Sigmoid colon (tissue), 7 donors: Measurements from ENCODE around the gene TNFRSF18. TPM values are rescaled to one million over a fixed set of nuclear protein-coding genes. Genes with fewer than 3 reads are reported as not detected.

ENCODE experiments used
- DNase-seq: peaks from one replicate; pipeline ENCODE4 v3.0.0-alpha.2; 2019
- H3K27ac ChIP-seq, 4 donors: fragments of 200-600 bp; sonication (generic); one replicate each; pipeline ENCODE4 v1.5.1; 2016 to 2019; ENCODE audit warnings: mild to moderate bottlenecking in 1 of 4
- H3K27me3 ChIP-seq, 3 donors: fragments of 200-600 bp; sonication (generic); one replicate each; pipeline ENCODE4 v1.5.1; 2019; ENCODE audit warnings: mild to moderate bottlenecking in 1 of 3
- H3K36me3 ChIP-seq, 4 donors: fragments of 200-600 bp; sonication (generic); one replicate each; pipeline ENCODE4 v1.5.1; 2016 to 2019
- H3K4me1 ChIP-seq, 4 donors: fragments of 200-600 bp; sonication (generic); one replicate each; pipeline ENCODE4 v1.5.1; 2017 to 2019
- H3K4me3 ChIP-seq, 4 donors: fragments of 200-600 bp; sonication (generic); one replicate each; pipeline ENCODE4 v1.5.1; 2017 to 2019; ENCODE audit warnings: mild to moderate bottlenecking in 2 of 4, moderate library complexity in 1 of 4
- H3K9me3 ChIP-seq, 4 donors: fragments of 200-600 bp in 3 of 4; sonication (generic) in 3 of 4; one replicate each; pipeline versions ENCODE4 v1.5.1 to v1.6.1; 2013 to 2019
- CTCF ChIP-seq, 4 experiments: fragments of 450-650 bp in 3 of 4; fragments of 200-600 bp in 1 of 4; IDR thresholded peaks; one replicate each; pipeline ENCODE4 v1.5.1; 2016 to 2019; ENCODE audit warnings: antibody characterized with exemption in 4 of 4, mild to moderate bottlenecking in 3 of 4, moderate library complexity in 2 of 4
- EP300 ChIP-seq, 4 donors: sonication (generic); formaldehyde crosslinking; IDR thresholded peaks; one replicate each; pipeline ENCODE4 v1.6.1; 2017; ENCODE audit warnings: antibody characterized with exemption in 4 of 4
- POLR2A ChIP-seq, 2 donors: fragments of 450-650 bp; IDR thresholded peaks; one replicate each; pipeline ENCODE4 v1.6.1; 2016; ENCODE audit warnings: antibody characterized with exemption in 2 of 2, mild to moderate bottlenecking in 2 of 2, moderate library complexity in 2 of 2
- POLR2AphosphoS5 ChIP-seq, 4 donors: sonication (generic); formaldehyde crosslinking; IDR thresholded peaks; one replicate each; pipeline ENCODE4 v1.6.1; 2017; ENCODE audit warnings: antibody characterized with exemption in 4 of 4
- WGBS, 2 donors: extraction: QIAGEN DNeasy Blood & Tissue Kit; methylation state at CpG; one replicate each; pipeline ENCODE4 v1.1.7; 2013; 5-methylcytosine and 5-hydroxymethylcytosine counted together
- intact Hi-C: fragments of 100-400 bp; cut with DNase I; formaldehyde crosslinking; loops from one replicate; pipeline ENCODE4 v1.15.1; 2023
- polyA plus RNA-seq, 3 donors: library from polyadenylated mRNA; stranded (reverse); fragments of 200-250 nt; gene quantifications; one replicate each; pipeline ENCODE4 v1.2.3, GENCODE V29; 2013
- total RNA-seq, 4 donors: library from RNA; depleted of rRNA; stranded (reverse); fragments of >200 nt; gene quantifications; one replicate each; pipeline ENCODE4 v1.1.0, GENCODE V29; 2016
- donor health status: healthy with polysubstance abuse.
- donor health status: Bipolar disorder and iron deficiency.
- donor health status: healthy.

TNFRSF18 gene
- total and polyA plus RNA-seq, 7 donors, result 0.71 to 3.9 (median 1.2) TPM; not detected in 4

- peaks cover 13 to 53% (median 37%) of the 10 kb centered on the region in 4 donors for H3K36me3 ChIP-seq
- H3K4me1 ChIP-seq, result peaks cover 0 to 48% (median 33%) of the 10 kb centered on the region in 4 donors
These were observed 22.4 kb upstream of the TNFRSF18 start for GRCh38 chr1:1228596-1229321.

GRCh38 chr1:1228187-1228586 lies 21.8 kb upstream of the TNFRSF18 start:
- Histone ChIP-seq H3K9me3 (no peaks in the 10 kb centered on the region), H3K4me3 (no peak overlapping the region), H3K4me1 (peaks cover 0 to 42% (median 30%) of the 10 kb centered on the region in 4 donors), H3K27ac (no peak overlapping the region), H3K27me3 (no peaks in the 10 kb centered on the region), H3K36me3 (peaks cover 17 to 59% (median 43%) of the 10 kb centered on the region in 4 donors)
- TF ChIP-seq CTCF (IDR thresholded peaks at IDR 0.05), result no peak
- no peak for TF ChIP-seq POLR2AphosphoS5 (IDR thresholded peaks at IDR 0.05)
- TF ChIP-seq POLR2A (IDR thresholded peaks at IDR 0.05), result no peak
- TF ChIP-seq EP300 (IDR thresholded peaks at IDR 0.05), result no peak
- intact Hi-C loops, result no loop called here
- WGBS, 2 donors, result 94 to 95% methylated on average over 30 of the region's 30 CpGs
- DNase-seq, result no peak

More at GRCh38 chr1:1228596-1229321, 22.4 kb upstream of the TNFRSF18 start:
- WGBS, 2 donors, result 85 to 87% methylated on average over 28 of the region's 28 CpGs
- DNase-seq, result no peak
- Histone ChIP-seq H3K4me3 (no peak overlapping the region), H3K9me3 (no peaks in the 10 kb centered on the region), H3K27ac (no peak overlapping the region), H3K27me3 (no peaks in the 10 kb centered on the region)
- no peak for TF ChIP-seq POLR2A (IDR thresholded peaks at IDR 0.05)
- TF ChIP-seq EP300 (IDR thresholded peaks at IDR 0.05), result no peak
- TF ChIP-seq POLR2AphosphoS5 (IDR thresholded peaks at IDR 0.05), result no peak
- TF ChIP-seq CTCF (IDR thresholded peaks at IDR 0.05), result no peak
- intact Hi-C loops, result no loop called here

DNA sequence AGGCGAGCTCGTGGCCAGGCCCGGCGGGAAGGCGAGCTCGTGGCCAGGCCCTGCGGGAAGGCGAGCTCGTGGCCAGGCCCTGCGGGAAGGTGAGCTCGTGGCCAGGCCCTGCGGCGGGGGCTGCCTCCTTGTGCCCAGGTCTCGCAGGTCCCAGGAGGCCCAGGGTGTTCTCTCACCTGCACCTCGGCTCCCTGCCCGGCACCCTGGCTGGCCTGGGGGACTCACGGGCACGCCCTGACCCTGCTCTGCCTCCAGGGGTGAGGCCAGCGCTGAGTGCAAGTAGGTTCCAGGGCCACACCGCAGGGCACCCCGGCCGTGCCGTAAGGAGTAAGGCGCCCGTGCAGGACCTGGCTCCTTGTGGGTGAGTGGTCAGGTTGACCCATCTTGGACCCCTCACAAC lies 21.0 kb upstream of the TNFRSF18 start:
- H3K4me3 ChIP-seq, result no peak overlapping the region
- no peak for DNase-seq
- TF ChIP-seq POLR2AphosphoS5 (IDR thresholded peaks at IDR 0.05) (no peak), EP300 (IDR thresholded peaks at IDR 0.05) (no peak), POLR2A (IDR thresholded peaks at IDR 0.05) (no peak), CTCF (IDR thresholded peaks at IDR 0.05) (no peak)
- 95 to 97% methylated on average over 25 of the region's 25 CpGs for WGBS, 2 donors
- H3K27me3 ChIP-seq, result no peaks in the 10 kb centered on the region
- H3K9me3 ChIP-seq, result no peaks in the 10 kb centered on the region
- H3K36me3 ChIP-seq, result peaks cover 25 to 67% (median 50%) of the 10 kb centered on the region in 4 donors
- intact Hi-C loops, result no loop called here
- H3K4me1 ChIP-seq, result peaks cover 0 to 34% (median 22%) of the 10 kb centered on the region in 4 donors
- H3K27ac ChIP-seq, result no peak overlapping the region

DNA sequence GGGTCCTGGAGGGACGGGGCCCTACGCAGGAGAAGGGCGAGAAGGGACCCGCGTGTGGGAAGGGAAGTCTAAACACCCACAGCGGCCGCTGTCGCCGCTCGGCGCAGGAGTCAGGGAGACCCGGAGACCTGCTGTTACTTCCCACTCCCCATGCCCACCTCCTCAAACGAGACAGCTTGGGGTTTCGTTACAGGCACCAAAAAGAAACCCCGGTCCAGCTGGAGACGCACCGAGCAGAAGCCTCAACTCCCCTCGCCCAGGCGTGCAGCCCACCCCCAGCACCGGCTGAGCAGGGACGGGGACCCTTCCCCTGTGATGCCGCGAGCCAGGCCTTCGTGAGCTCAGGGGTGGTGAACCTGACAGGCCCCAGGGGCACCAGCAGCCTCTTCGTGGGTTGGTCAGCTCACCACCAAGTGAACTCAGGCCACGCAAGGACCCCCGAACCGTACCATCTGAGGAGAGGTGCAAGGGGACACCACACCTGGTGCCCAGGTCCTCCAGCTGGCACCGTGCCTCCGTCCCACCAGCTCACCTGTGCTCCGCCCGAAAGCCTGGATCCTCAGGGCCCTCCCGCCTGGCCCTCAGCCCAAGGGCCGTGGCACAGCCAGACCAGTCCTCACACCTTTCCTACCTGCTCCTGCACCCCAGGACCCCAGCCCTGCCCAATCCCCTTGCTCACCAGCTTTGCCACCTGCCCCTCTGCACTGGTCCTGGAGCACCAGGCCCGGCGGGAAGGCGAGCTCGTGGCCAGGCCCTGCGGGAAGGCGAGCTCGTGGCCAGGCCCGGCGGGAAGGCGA lies 20.4 kb upstream of the TNFRSF18 start:
- Histone ChIP-seq H3K4me3 (no peak overlapping the region), H3K27ac (no peak overlapping the region), H3K36me3 (peaks cover 31 to 73% (median 55%) of the 10 kb centered on the region in 4 donors), H3K4me1 (peaks cover 0 to 34% (median 22%) of the 10 kb centered on the region in 4 donors), H3K9me3 (no peaks in the 10 kb centered on the region), H3K27me3 (no peaks in the 10 kb centered on the region)
- no peak for DNase-seq
- TF ChIP-seq EP300 (IDR thresholded peaks at IDR 0.05) (no peak), POLR2AphosphoS5 (IDR thresholded peaks at IDR 0.05) (no peak), POLR2A (IDR thresholded peaks at IDR 0.05) (no peak), CTCF (IDR thresholded peaks at IDR 0.05) (no peak)
- intact Hi-C loops, result no loop called here
- WGBS, 2 donors, result 91 to 93% methylated on average over 44 of the region's 44 CpGs
